IMR-90 (cell line): Measurements from ENCODE around the gene DCTN5. TPM values are rescaled to one million over a fixed set of nuclear protein-coding genes. Genes with fewer than 3 reads are reported as not detected.

Source experiments
- ATAC-seq: fragments of 200-7000 bp; cut with Tn5 transposase; 2 replicates; pipeline ENCODE4 v1.9.1; 2020; ENCODE audit warnings: low read depth, mild to moderate bottlenecking, moderate library complexity
- BruUV-seq: library from RNA; stranded (reverse); fragments of 400-500 nt; replicated peaks from 2 replicates; lab custom pipeline; 2021; lab: Mats Ljungman, UMichigan
- CTCF ChIA-PET: fragments of 300-600 bp; formaldehyde crosslinking; extraction: SDS; loops from one replicate; lab custom pipeline; 2021; ENCODE audit warnings: antibody characterized with exemption; lab: Yijun Ruan, JAX
- POLR2A ChIA-PET: fragments of 300-600 bp; sonication (Branson Sonifier 250); formaldehyde crosslinking; loops from one replicate; lab custom pipeline; 2022; ENCODE audit warnings: antibody characterized with exemption; ENCODE audit not compliant: unreplicated experiment; lab: Charles Lee
- DNase-seq: peaks from one replicate; pipeline ENCODE4 v3.0.0; 2013
- H2AFZ ChIP-seq: replicated peaks from 2 replicates; pipeline ENCODE3; 2013; ENCODE audit warnings: low read length, mild to moderate bottlenecking; ENCODE audit not compliant: poor library complexity
- H2AK5ac ChIP-seq: 2 replicates; pipeline ENCODE4 v1.6.1; 2013; ENCODE audit warnings: low read depth, low read length, inconsistent platforms
- H2AK9ac ChIP-seq: replicated peaks from 2 replicates; pipeline ENCODE3; 2013; ENCODE audit warnings: mild to moderate bottlenecking, low read depth, low read length, moderate library complexity; ENCODE audit not compliant: poor library complexity
- H2BK120ac ChIP-seq: 2 replicates; pipeline ENCODE4 v1.6.1; 2013; ENCODE audit warnings: low read depth, low read length, inconsistent platforms
- H2BK15ac ChIP-seq: 3 replicates; pipeline ENCODE4 v1.6.1; 2013; ENCODE audit warnings: low read depth, low read length, inconsistent platforms
- H2BK20ac ChIP-seq: 2 replicates; pipeline ENCODE4 v1.6.1; 2013; ENCODE audit warnings: low read depth, mild to moderate bottlenecking, inconsistent platforms, low read length, moderate library complexity
- H2BK5ac ChIP-seq: 2 replicates; pipeline ENCODE4 v1.6.1; 2013; ENCODE audit warnings: mild to moderate bottlenecking, low read depth, low read length, inconsistent platforms; ENCODE audit not compliant: poor library complexity, severe bottlenecking
- H3K14ac ChIP-seq: replicated peaks from 2 replicates; pipeline ENCODE4 v1.6.1; 2013; ENCODE audit warnings: low read depth, low read length, inconsistent platforms
- H3K18ac ChIP-seq: 2 replicates; pipeline ENCODE4 v1.6.1; 2013; ENCODE audit warnings: low read depth, low read length, control low read depth
- H3K23ac ChIP-seq: 2 replicates; pipeline ENCODE4 v1.6.1; 2013; ENCODE audit warnings: low read depth, low read length, inconsistent platforms
- H3K27ac ChIP-seq: 2 replicates; pipeline ENCODE4 v1.5.1; 2013; ENCODE audit warnings: mild to moderate bottlenecking, control low read depth, low read length; ENCODE audit not compliant: insufficient read depth
- H3K27me3 ChIP-seq: 2 replicates; pipeline ENCODE4 v1.6.1; 2013; ENCODE audit warnings: low read length; ENCODE audit not compliant: control insufficient read depth, insufficient read depth
- H3K36me3 ChIP-seq: 2 replicates; pipeline ENCODE4 v1.6.1; 2013; ENCODE audit warnings: low read length, mixed read lengths; ENCODE audit not compliant: control insufficient read depth, insufficient read depth
- H3K4ac ChIP-seq: 2 replicates; pipeline ENCODE4 v1.6.1; 2013; ENCODE audit warnings: low read depth, low read length, inconsistent platforms
- H3K4me1 ChIP-seq: 2 replicates; pipeline ENCODE4 v1.6.1; 2013; ENCODE audit warnings: low read length, mixed read lengths; ENCODE audit not compliant: control insufficient read depth, insufficient read depth
- H3K4me2 ChIP-seq: 2 replicates; pipeline ENCODE4 v1.6.1; 2013; ENCODE audit warnings: low read depth, mild to moderate bottlenecking, control low read depth, low read length, moderate library complexity
- H3K4me3 ChIP-seq: 2 replicates; pipeline ENCODE4 v1.5.1; 2013; ENCODE audit warnings: low read depth, mild to moderate bottlenecking, control low read depth, low read length, moderate library complexity; ENCODE audit not compliant: insufficient read depth
- H3K56ac ChIP-seq: 2 replicates; pipeline ENCODE4 v1.6.1; 2013; ENCODE audit warnings: low read length, inconsistent platforms; ENCODE audit not compliant: insufficient read depth; ENCODE audit errors: extremely low read depth
- H3K79me1 ChIP-seq, 2 experiments: 2 replicates each; pipeline ENCODE4 v1.6.1; 2013; ENCODE audit warnings: low read length in 2 of 2, inconsistent platforms in 1 of 2, low read depth in 1 of 2
- H3K9ac ChIP-seq: 2 replicates; pipeline ENCODE4 v1.6.1; 2013; ENCODE audit warnings: low read depth, low read length, control low read depth
- H3K9me1 ChIP-seq: 2 replicates; pipeline ENCODE4 v1.6.1; 2013; ENCODE audit warnings: low read length, inconsistent platforms; ENCODE audit not compliant: insufficient read depth
- H3K9me3 ChIP-seq: 2 replicates; pipeline ENCODE4 v1.6.1; 2013; ENCODE audit warnings: low read length; ENCODE audit not compliant: control insufficient read depth, insufficient read depth
- H4K20me1 ChIP-seq: 2 replicates; pipeline ENCODE4 v1.6.1; 2013; ENCODE audit warnings: low read length, inconsistent platforms; ENCODE audit not compliant: insufficient read depth
- H4K5ac ChIP-seq: 2 replicates; pipeline ENCODE4 v1.6.1; 2013; ENCODE audit warnings: mild to moderate bottlenecking, low read depth, low read length, control low read depth
- H4K8ac ChIP-seq, 2 experiments: 2 replicates each; pipeline ENCODE4 v1.6.1; 2013; ENCODE audit warnings: low read depth in 2 of 2, low read length in 2 of 2, control low read depth in 1 of 2, inconsistent platforms in 1 of 2
- H4K91ac ChIP-seq: 2 replicates; pipeline ENCODE4 v1.6.1; 2013; ENCODE audit warnings: low read depth, low read length, inconsistent platforms; ENCODE audit not compliant: insufficient read depth
- CHD1 ChIP-seq: IDR thresholded peaks from 2 replicates; pipeline ENCODE4 v1.6.1; 2012; ENCODE audit warnings: low read depth, low read length, improper control_type of control experiment
- RCOR1 ChIP-seq: IDR thresholded peaks from 2 replicates; pipeline ENCODE4 v1.6.1; 2012; ENCODE audit warnings: mild to moderate bottlenecking, low read length, improper control_type of control experiment; ENCODE audit not compliant: insufficient replicate concordance
- WGBS, 2 experiments: methylation state at CpG; one replicate each; pipeline versions ENCODE4 v1.1.5 to v1.1.7; 2013; ENCODE audit warnings: missing lambda C conversion rate in 2 of 2; ENCODE audit not compliant: insufficient read length in 1 of 2; ENCODE audit errors: extremely low coverage in 2 of 2; 5-methylcytosine and 5-hydroxymethylcytosine counted together
- dilution Hi-C: fragments of 300-500 bp; cut with HindIII; formaldehyde crosslinking; loops from one replicate; pipeline ENCODE4 v1.14.3; 2018; ENCODE audit warnings: low sequenced_read_pairs; ENCODE audit not compliant: unreplicated experiment
- in situ Hi-C: fragments of 300-500 bp; cut with MboI; formaldehyde crosslinking; loops from 3 replicates; pipeline ENCODE4 v1.14.3; 2019; ENCODE audit warnings: low sequenced_read_pairs, inconsistent platforms, mixed read lengths
- intact Hi-C: fragments of 100-400 bp; cut with micrococcal nuclease; formaldehyde crosslinking; loops from 2 replicates; pipeline ENCODE4 v1.10.0; 2022
- polyA plus RNA-seq, 3 experiments: library from polyadenylated mRNA; depleted of rRNA; stranded (reverse); fragments of >200 nt; gene quantifications; 2 replicates each; pipeline ENCODE4 v1.2.3, GENCODE V29; 2012; ENCODE audit warnings: low replicate concordance in 1 of 3
- total RNA-seq: library from RNA; depleted of rRNA; stranded (reverse); fragments of >200 nt; gene quantifications from 2 replicates; pipeline ENCODE4 v1.2.3, GENCODE V29; 2012
- TF ChIP-seq, protein P1 (sequence below): fragments of 150-350 bp; IDR thresholded peaks from 2 replicates; pipeline ENCODE4 v1.6.1; 2016; ENCODE audit warnings: low read depth, mild to moderate bottlenecking, low read length, moderate library complexity, borderline replicate concordance

Gene DCTN5
- total and polyA plus RNA-seq, 2 of the 4 experiments (the other 2 are of a cell fraction): 49.6 to 111 TPM

GRCh38 chr16:23666571-23667354 lies 25.5 kb downstream of the DCTN5 start:
- ATAC-seq: no peak
- Histone ChIP-seq H3K4me1 (peaks cover 29% of the 10 kb centered on the region), H2BK5ac (no peak overlapping the region), H3K9me3 (no peaks in the 10 kb centered on the region), H3K23ac (no peak overlapping the region), H3K79me1 (peaks cover 19 to 44% of the 10 kb centered on the region in 2 experiments), H2AK5ac (no peak overlapping the region), H2AK9ac (no peak overlapping the region), H3K18ac (no peak overlapping the region), H4K91ac (no peak overlapping the region), H3K9ac (no peak overlapping the region), H3K36me3 (peaks cover 45% of the 10 kb centered on the region), H3K4me3 (no peak overlapping the region), H3K27ac (no peak overlapping the region), H3K14ac (no peak overlapping the region), H3K27me3 (no peaks in the 10 kb centered on the region), H4K20me1 (peaks cover 17% of the 10 kb centered on the region; the same call in 1 of the 2 replicates), H4K8ac (no peak overlapping the region), H2BK20ac (no peak overlapping the region), H3K4me2 (no peak overlapping the region), H3K56ac (no peak overlapping the region), H3K4ac (no peak overlapping the region), H2AFZ (no peak overlapping the region), H2BK15ac (no peak overlapping the region), H4K5ac (no peak overlapping the region), H3K9me1 (peaks cover 29% of the 10 kb centered on the region), H2BK120ac (no peak overlapping the region)
- BruUV-seq: no TSS peak
- no peak for DNase-seq
- in situ Hi-C loops: no loop called here
- CTCF ChIA-PET: no interaction called here
- dilution Hi-C loops: no loop called here
- POLR2A ChIA-PET: no interaction called here
- no CpG with 5 or more reads among the region's 7 CpGs for WGBS, 2 experiments
- intact Hi-C loops: loop anchor here (10.0 kb wide), 1 partner anchor 838 kb away; no protein-coding TSS in a partner anchor
- no peak for TF ChIP-seq CHD1
- TF ChIP-seq RCOR1: no peak
- TF ChIP-seq, protein P1, sequence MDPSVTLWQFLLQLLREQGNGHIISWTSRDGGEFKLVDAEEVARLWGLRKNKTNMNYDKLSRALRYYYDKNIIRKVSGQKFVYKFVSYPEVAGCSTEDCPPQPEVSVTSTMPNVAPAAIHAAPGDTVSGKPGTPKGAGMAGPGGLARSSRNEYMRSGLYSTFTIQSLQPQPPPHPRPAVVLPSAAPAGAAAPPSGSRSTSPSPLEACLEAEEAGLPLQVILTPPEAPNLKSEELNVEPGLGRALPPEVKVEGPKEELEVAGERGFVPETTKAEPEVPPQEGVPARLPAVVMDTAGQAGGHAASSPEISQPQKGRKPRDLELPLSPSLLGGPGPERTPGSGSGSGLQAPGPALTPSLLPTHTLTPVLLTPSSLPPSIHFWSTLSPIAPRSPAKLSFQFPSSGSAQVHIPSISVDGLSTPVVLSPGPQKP: no peak
